Erythroblast (primary cell): ENCODE results near the gene CDC25A.

Source experiments
- GATA1 ChIP-seq: IDR thresholded peaks from 2 replicates; pipeline ENCODE4 v1.6.1; 2011; ENCODE audit warnings: low read depth, mild to moderate bottlenecking, control low read depth, low read length, moderate library complexity
- POLR2A ChIP-seq: IDR thresholded peaks from 2 replicates; pipeline ENCODE4 v1.6.1; 2011; ENCODE audit warnings: mild to moderate bottlenecking, low read length

- TF ChIP-seq POLR2A: no peak
- no peak for TF ChIP-seq GATA1
Measured at GRCh38 chr3:48225587-48225986, 37.4 kb upstream of the CDC25A start.
